Keratinocyte (primary cell): ENCODE results near the gene ASGR1.

Experiments used
- CTCF ChIP-seq, 3 experiments: IDR thresholded peaks in 1 of 3; conservative IDR thresholded peaks in 1 of 3; optimal IDR thresholded peaks in 1 of 3; 2 replicates in 2 of 3; 3 replicates in 1 of 3; pipeline versions ENCODE3 to v1.5.1; 2011; ENCODE audit warnings: low read length in 3 of 3, mild to moderate bottlenecking in 3 of 3, moderate library complexity in 2 of 3, control low read depth in 1 of 3, inconsistent platforms in 1 of 3; ENCODE audit not compliant: insufficient read depth in 2 of 3; ENCODE audit errors: extremely low read depth in 1 of 3
- EZH2 ChIP-seq: IDR thresholded peaks from one replicate; pipeline ENCODE4 v1.6.1; 2012; ENCODE audit warnings: inconsistent platforms, mild to moderate bottlenecking, low read length, moderate library complexity

- no peak for TF ChIP-seq CTCF (optimal IDR thresholded peaks at IDR 0.05 in 1 of 3, IDR thresholded peaks at IDR 0.05 in 1 of 3, conservative IDR thresholded peaks at IDR 0.05 in 1 of 3; ENCODE audit: extremely low read depth in 1 of 3, insufficient read depth in 2 of 3, low read length in 3 of 3)
- TF ChIP-seq EZH2, result no peak
Measured at GRCh38 chr17:7191571-7192270, 12.6 kb upstream of the ASGR1 start.
